Calu3 (cell line): ENCODE results near the gene NCS1. TPM values are rescaled to one million over a fixed set of nuclear protein-coding genes. Genes with fewer than 3 reads are reported as not detected.

Source experiments
- BruUV-seq: library from RNA; stranded (reverse); fragments of 400-500 nt; replicated peaks from 2 replicates; lab custom pipeline; 2021; lab: Mats Ljungman, UMichigan
- CTCF ChIA-PET: fragments of 300-600 bp; sonication (Branson Sonifier 250); formaldehyde crosslinking; loops from one replicate; lab custom pipeline; 2022; ENCODE audit warnings: antibody characterized with exemption; lab: Charles Lee
- DNase-seq: peaks from one replicate; pipeline ENCODE4 v3.0.0; 2022
- H3K27ac Mint-ChIP-seq: one replicate; pipeline ENCODE4 v1.8.0; 2022; ENCODE audit warnings: mixed read lengths; ENCODE audit not compliant: unreplicated experiment
- H3K27me3 Mint-ChIP-seq: one replicate; pipeline ENCODE4 v1.8.0; 2022; ENCODE audit warnings: mixed read lengths; ENCODE audit not compliant: unreplicated experiment
- H3K36me3 Mint-ChIP-seq: one replicate; pipeline ENCODE4 v1.8.0; 2022; ENCODE audit warnings: mild to moderate bottlenecking, moderate library complexity, mixed read lengths; ENCODE audit not compliant: insufficient read depth, unreplicated experiment
- H3K4me1 Mint-ChIP-seq: one replicate; pipeline ENCODE4 v1.8.0; 2022; ENCODE audit warnings: mild to moderate bottlenecking, low read depth, mixed read lengths; ENCODE audit not compliant: unreplicated experiment
- H3K4me3 Mint-ChIP-seq: one replicate; pipeline ENCODE4 v1.8.0; 2022; ENCODE audit warnings: mild to moderate bottlenecking, low read depth, moderate library complexity, mixed read lengths; ENCODE audit not compliant: unreplicated experiment
- H3K9me3 Mint-ChIP-seq: one replicate; pipeline ENCODE4 v1.8.0; 2022; ENCODE audit warnings: low read depth, mixed read lengths; ENCODE audit not compliant: unreplicated experiment
- intact Hi-C: fragments of 100-400 bp; cut with micrococcal nuclease; formaldehyde crosslinking; loops from one replicate; pipeline ENCODE4 v1.10.0; 2022; ENCODE audit not compliant: unreplicated experiment
- total RNA-seq: library from RNA; stranded (reverse); gene quantifications from 2 replicates; pipeline ENCODE4 v1.2.3, GENCODE V29; 2022
- TF ChIP-seq, protein P1 (sequence below): fragments of 200-600 bp; IDR thresholded peaks from one replicate; pipeline ENCODE4 v1.8.0; 2022; ENCODE audit warnings: antibody characterized with exemption; ENCODE audit not compliant: unreplicated experiment

Gene NCS1
- total RNA-seq, 1 experiment from 2014 or later = 16.1 TPM

DNA sequence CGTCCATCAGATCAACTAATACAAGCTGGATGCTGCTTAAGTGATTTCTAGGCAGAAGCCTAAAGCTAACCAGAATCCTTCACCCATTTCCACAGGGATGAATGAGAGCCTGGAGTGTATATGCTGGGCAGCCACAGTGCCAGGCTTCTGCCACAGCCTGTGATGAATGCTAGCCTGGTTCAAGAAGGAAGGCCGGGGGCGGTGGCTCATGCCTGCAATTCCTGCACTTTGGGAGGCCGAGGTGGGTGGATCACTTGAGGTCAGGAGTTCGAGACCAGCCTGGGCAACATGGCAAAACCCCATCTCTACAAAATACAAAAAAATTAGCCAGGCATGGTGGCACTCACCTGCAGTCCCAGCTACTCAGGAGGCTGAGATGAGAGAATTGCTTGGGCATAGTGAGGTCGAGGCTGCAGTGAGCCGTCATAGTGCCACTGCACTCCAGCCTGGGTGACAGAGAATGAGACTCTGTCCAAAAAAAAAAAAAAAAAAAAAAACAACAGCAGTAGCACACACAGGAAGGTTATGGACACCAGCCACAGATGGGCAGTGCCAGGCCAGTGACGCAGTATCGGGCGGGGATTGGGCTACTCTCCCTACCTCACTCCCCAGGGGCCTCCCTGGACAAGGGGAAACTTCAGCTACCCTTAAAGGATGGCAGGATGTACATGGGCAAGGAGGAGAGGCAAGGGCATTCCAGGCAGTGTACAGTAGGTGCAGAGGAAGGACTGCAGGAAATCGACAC is 70.2 kb downstream of the NCS1 start:
- CTCF ChIA-PET = no interaction called here
- H3K27me3 Mint-ChIP-seq = no peaks in the 10 kb centered on the region
- BruUV-seq = no TSS peak
- H3K9me3 Mint-ChIP-seq = no peaks in the 10 kb centered on the region
- peak overlapping the region; percentile 10 for H3K4me3 Mint-ChIP-seq
- TF ChIP-seq, protein P1, sequence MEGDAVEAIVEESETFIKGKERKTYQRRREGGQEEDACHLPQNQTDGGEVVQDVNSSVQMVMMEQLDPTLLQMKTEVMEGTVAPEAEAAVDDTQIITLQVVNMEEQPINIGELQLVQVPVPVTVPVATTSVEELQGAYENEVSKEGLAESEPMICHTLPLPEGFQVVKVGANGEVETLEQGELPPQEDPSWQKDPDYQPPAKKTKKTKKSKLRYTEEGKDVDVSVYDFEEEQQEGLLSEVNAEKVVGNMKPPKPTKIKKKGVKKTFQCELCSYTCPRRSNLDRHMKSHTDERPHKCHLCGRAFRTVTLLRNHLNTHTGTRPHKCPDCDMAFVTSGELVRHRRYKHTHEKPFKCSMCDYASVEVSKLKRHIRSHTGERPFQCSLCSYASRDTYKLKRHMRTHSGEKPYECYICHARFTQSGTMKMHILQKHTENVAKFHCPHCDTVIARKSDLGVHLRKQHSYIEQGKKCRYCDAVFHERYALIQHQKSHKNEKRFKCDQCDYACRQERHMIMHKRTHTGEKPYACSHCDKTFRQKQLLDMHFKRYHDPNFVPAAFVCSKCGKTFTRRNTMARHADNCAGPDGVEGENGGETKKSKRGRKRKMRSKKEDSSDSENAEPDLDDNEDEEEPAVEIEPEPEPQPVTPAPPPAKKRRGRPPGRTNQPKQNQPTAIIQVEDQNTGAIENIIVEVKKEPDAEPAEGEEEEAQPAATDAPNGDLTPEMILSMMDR = no peak
- H3K36me3 Mint-ChIP-seq = no peaks in the 10 kb centered on the region
- no peaks in the 10 kb centered on the region for H3K4me1 Mint-ChIP-seq
- H3K27ac Mint-ChIP-seq = peak overlapping the region; percentile 27
- intact Hi-C loops = no loop called here
- DNase-seq = no peak

DNA sequence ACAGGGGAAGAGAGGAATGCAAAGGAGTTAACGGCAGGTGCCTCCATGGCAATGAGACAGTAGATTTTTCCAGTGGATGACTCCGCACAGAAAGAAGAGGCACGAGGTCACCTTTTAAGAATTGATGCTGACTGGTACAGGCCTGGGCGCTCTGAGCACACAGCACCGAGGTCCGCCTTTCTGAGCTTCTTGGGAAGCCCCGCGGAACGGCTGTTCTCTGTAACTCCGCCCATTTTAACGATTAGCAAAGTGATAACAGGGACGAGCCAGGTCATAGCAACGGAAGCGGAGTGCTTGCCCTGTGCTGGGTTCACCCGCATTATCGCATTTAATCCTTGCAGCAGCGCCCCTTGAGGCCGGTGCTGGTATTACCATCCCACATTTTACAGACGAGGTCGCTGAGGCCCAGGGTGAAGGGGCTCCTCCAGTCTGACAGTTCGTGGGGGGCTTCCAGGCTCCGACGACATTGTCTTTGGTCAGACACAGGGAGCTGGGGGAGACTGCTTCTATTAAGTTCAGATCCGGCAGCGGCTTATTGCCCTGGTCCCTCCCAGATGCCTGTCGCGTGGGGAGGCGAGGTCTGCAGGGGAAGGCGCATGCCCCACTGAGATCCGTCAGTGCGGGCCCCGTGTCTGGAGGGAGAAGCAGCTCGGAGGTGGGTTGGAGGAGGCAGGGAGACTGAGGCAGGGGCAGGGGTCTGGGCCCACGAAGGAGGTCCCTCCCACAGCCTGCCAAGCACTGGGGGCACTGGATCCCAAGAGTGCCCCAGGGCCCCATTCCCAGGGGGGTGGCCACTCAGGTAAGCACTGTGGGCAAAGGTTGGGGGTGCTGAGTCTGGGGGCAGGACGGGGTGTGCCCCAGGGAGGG is 71.0 kb downstream of the NCS1 start:
- CTCF ChIA-PET = no interaction called here
- intact Hi-C loops = no loop called here

DNA sequence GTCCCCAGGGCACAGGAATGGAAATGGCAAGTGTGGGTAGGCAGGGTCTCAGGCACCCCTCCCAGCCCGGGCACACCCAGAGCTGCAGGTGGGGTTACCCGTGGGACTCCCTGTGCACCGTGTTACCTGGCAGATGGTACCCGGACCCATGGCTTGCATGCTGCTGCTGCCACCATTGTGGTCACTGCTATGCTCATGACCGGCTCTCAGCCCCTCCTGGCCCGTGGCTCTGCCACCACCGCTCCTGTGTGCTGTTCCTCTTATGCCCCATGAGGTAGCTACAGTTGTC is 71.6 kb downstream of the NCS1 start:
- no peaks in the 10 kb centered on the region for H3K36me3 Mint-ChIP-seq
- CTCF ChIA-PET = no interaction called here
- no peak overlapping the region for H3K27ac Mint-ChIP-seq
- BruUV-seq = no TSS peak
- H3K4me3 Mint-ChIP-seq = no peak overlapping the region
- intact Hi-C loops = no loop called here
- H3K27me3 Mint-ChIP-seq = no peaks in the 10 kb centered on the region
- TF ChIP-seq, protein P1 = no peak
- no peaks in the 10 kb centered on the region for H3K4me1 Mint-ChIP-seq
- DNase-seq = no peak
- H3K9me3 Mint-ChIP-seq = no peaks in the 10 kb centered on the region

More for the DNA sequence above, 71.0 kb downstream of the NCS1 start:
- Mint-ChIP-seq H3K27ac (peak overlapping the region; percentile 27), H3K4me1 (no peaks in the 10 kb centered on the region), H3K4me3 (peak overlapping the region; percentile 10), H3K36me3 (no peaks in the 10 kb centered on the region), H3K27me3 (no peaks in the 10 kb centered on the region), H3K9me3 (no peaks in the 10 kb centered on the region)
- TF ChIP-seq, protein P1 = peak; percentile 79
- peak; percentile 61 for DNase-seq
- no TSS peak for BruUV-seq

DNA sequence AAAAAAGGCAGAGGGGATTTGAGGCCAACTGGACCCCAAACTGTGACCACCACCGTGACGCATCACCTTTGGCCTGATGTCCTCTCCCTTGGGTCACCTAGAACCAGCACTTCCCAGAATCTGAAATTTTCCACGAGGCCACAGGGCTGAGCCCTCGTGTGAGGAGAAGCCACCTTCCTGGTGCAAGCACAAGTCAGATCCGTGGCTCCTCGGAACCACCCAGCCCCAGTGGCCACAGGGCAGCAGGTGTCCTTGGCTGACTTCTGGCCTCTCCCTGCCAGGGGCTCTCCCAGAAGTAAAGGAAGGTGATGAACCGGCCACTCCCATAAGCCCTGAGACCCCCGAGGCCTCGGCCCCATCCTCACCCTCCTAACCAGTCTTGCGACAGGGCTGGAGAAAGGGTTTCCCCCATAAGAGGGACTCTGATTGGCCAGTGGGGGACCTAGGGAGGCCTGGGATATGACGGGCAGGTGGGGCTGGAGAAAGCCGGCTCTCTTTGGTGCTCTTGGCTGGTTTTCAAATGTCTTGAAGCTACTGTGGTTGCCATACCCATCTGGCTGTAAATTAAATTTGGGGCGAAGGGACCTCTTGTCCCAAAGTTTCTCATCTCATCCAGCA is 72.5 kb downstream of the NCS1 start:
- no TSS peak for BruUV-seq

More for the DNA sequence above, 72.5 kb downstream of the NCS1 start:
- H3K27ac Mint-ChIP-seq = no peak overlapping the region
- TF ChIP-seq, protein P1 = no peak
- H3K4me1 Mint-ChIP-seq = no peaks in the 10 kb centered on the region
- intact Hi-C loops = no loop called here
- H3K36me3 Mint-ChIP-seq = no peaks in the 10 kb centered on the region
- no peak for DNase-seq
- CTCF ChIA-PET = no interaction called here
- no peaks in the 10 kb centered on the region for H3K9me3 Mint-ChIP-seq
- no peaks in the 10 kb centered on the region for H3K27me3 Mint-ChIP-seq
- no peak overlapping the region for H3K4me3 Mint-ChIP-seq
